Sigmoid colon (tissue), 3 donors: ENCODE measurements around the gene RHBG.

Experiments used
- POLR2A ChIP-seq, 2 donors: fragments of 450-650 bp; IDR thresholded peaks; one replicate each; pipeline ENCODE4 v1.6.1; 2016; ENCODE audit warnings: antibody characterized with exemption in 2 of 2, mild to moderate bottlenecking in 2 of 2, moderate library complexity in 2 of 2
- TF ChIP-seq, protein P1 (sequence below), 4 experiments: fragments of 450-650 bp in 3 of 4; fragments of 200-600 bp in 1 of 4; IDR thresholded peaks; one replicate each; pipeline ENCODE4 v1.5.1; 2016 to 2019; ENCODE audit warnings: antibody characterized with exemption in 4 of 4, mild to moderate bottlenecking in 3 of 4, moderate library complexity in 2 of 4

DNA sequence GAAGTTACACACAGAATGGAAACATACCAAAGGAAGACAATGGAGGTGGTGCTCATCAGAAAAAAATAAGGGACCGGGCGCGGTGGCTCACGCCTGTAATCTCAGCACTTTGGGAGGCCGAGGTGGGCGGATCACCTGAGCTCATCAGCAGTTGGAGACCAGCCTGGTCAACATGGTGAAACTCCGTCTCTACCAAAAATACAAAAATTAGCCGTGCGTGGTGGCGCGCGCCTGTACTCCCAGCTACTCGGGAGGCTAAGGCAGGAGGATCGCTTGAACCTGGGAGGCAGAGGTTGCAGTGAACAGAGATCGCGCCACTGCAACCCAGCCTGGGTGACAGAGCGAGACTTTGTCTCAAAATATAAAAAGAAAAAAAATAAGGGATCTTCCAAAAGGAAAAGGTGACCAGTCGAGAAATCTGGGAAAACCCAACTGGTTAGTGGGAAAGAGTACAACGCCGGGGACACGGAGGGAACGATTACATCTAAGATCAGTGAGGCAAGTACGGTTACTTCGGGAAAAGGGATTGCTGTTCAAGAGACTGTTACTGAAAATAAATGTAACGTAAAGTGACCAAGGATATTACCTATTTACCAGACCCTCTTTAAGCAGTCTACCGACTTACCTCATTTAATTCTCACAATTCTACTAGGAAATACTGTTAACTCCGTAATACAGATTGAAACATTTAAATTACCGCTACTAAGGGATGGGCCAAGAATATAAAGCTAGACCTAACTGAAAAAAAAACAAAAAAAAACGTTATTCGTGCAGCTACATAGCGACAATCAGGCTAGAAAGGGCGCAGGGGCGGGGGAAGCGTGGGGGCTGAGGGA is 31.7 kb upstream of the RHBG start:
- no peak for TF ChIP-seq POLR2A (IDR thresholded peaks at IDR 0.05)
- TF ChIP-seq, protein P1, sequence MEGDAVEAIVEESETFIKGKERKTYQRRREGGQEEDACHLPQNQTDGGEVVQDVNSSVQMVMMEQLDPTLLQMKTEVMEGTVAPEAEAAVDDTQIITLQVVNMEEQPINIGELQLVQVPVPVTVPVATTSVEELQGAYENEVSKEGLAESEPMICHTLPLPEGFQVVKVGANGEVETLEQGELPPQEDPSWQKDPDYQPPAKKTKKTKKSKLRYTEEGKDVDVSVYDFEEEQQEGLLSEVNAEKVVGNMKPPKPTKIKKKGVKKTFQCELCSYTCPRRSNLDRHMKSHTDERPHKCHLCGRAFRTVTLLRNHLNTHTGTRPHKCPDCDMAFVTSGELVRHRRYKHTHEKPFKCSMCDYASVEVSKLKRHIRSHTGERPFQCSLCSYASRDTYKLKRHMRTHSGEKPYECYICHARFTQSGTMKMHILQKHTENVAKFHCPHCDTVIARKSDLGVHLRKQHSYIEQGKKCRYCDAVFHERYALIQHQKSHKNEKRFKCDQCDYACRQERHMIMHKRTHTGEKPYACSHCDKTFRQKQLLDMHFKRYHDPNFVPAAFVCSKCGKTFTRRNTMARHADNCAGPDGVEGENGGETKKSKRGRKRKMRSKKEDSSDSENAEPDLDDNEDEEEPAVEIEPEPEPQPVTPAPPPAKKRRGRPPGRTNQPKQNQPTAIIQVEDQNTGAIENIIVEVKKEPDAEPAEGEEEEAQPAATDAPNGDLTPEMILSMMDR (IDR thresholded peaks at IDR 0.05) = no peak
